SH-SY5Y (cell line): Measurements from ENCODE around the gene LRRC14B.

Experiments
- GATA2 ChIP-seq: IDR thresholded peaks from 2 replicates; pipeline ENCODE4 v1.6.1; 2011; ENCODE audit warnings: mild to moderate bottlenecking, low read depth, low read length
- GATA3 ChIP-seq: IDR thresholded peaks from 2 replicates; pipeline ENCODE4 v1.6.1; 2011; ENCODE audit warnings: low read depth, mild to moderate bottlenecking, low read length, moderate library complexity

- TF ChIP-seq GATA2 (no peak), GATA3 (no peak)
Measured at GRCh38 chr5:163841-164240, 27.5 kb upstream of the LRRC14B start.
